Testis (tissue), 3 donors: Measurements from ENCODE around the gene ROBO1. TPM values are rescaled to one million over a fixed set of nuclear protein-coding genes. Genes with fewer than 3 reads are reported as not detected.
A peak's percentile ranks its signal among the peaks of the same experiment; 100 is the strongest.

Experiments
- DNase-seq: peaks from one replicate; pipeline ENCODE4 v3.0.0-alpha.2; 2019
- H3K27ac ChIP-seq, 2 donors: fragments of 200-600 bp; sonication (generic); one replicate each; pipeline ENCODE4 v1.5.1; 2019
- H3K27me3 ChIP-seq: fragments of 200-600 bp; sonication (generic); one replicate; pipeline ENCODE4 v1.5.1; 2019
- H3K36me3 ChIP-seq: fragments of 200-600 bp; sonication (generic); one replicate; pipeline ENCODE4 v1.5.1; 2017; ENCODE audit warnings: low read depth; ENCODE audit errors: missing control alignments
- H3K4me1 ChIP-seq: fragments of 200-600 bp; sonication (generic); one replicate; pipeline ENCODE4 v1.5.1; 2019
- H3K4me3 ChIP-seq, 2 donors: fragments of 200-600 bp; sonication (generic); one replicate each; pipeline ENCODE4 v1.5.1; 2017 to 2019
- H3K9me3 ChIP-seq: fragments of 200-600 bp; sonication (generic); one replicate; pipeline ENCODE4 v1.5.1; 2017
- POLR2A ChIP-seq: fragments of 450-650 bp; IDR thresholded peaks from one replicate; pipeline ENCODE4 v1.6.1; 2017; ENCODE audit warnings: antibody characterized with exemption, mild to moderate bottlenecking, moderate library complexity
- WGBS, 2 donors: methylation state at CpG; one replicate each; pipeline ENCODE4 v1.1.5; 2018; 5-methylcytosine and 5-hydroxymethylcytosine counted together
- intact Hi-C: fragments of 100-400 bp; cut with DNase I; formaldehyde crosslinking; loops from one replicate; pipeline ENCODE4 v1.15.1; 2023; ENCODE audit warnings: low total_unique reads
- polyA plus RNA-seq: library from polyadenylated mRNA; stranded (reverse); fragments of 350-450 nt; fragmentation: Illumina TruSeq; extraction: RNeasy Lipid Tissue Mini Kit (QIAGEN cat#74804); gene quantifications from one replicate; pipeline ENCODE4 v1.2.3, GENCODE V29; 2014; ENCODE audit warnings: low read depth, low replicate concordance; ENCODE audit not compliant: insufficient read depth
- total RNA-seq, 2 donors: library from RNA; depleted of rRNA; stranded (reverse); fragments of >200 nt; gene quantifications; one replicate each; pipeline ENCODE4 v1.2.3, GENCODE V29; 2016
- TF ChIP-seq, protein P1 (sequence below), 3 experiments: fragments of 450-650 bp in 2 of 3; fragments of 200-600 bp in 1 of 3; sonication (generic) in 1 of 3; IDR thresholded peaks; one replicate each; pipeline ENCODE4 v1.5.1; 2016 to 2019; ENCODE audit warnings: antibody characterized with exemption in 3 of 3, mild to moderate bottlenecking in 2 of 3, moderate library complexity in 1 of 3

Gene ROBO1
- total and polyA plus RNA-seq, 3 donors from 2014 or later = 39.4 to 45.1 (median 42.6) TPM

DNA sequence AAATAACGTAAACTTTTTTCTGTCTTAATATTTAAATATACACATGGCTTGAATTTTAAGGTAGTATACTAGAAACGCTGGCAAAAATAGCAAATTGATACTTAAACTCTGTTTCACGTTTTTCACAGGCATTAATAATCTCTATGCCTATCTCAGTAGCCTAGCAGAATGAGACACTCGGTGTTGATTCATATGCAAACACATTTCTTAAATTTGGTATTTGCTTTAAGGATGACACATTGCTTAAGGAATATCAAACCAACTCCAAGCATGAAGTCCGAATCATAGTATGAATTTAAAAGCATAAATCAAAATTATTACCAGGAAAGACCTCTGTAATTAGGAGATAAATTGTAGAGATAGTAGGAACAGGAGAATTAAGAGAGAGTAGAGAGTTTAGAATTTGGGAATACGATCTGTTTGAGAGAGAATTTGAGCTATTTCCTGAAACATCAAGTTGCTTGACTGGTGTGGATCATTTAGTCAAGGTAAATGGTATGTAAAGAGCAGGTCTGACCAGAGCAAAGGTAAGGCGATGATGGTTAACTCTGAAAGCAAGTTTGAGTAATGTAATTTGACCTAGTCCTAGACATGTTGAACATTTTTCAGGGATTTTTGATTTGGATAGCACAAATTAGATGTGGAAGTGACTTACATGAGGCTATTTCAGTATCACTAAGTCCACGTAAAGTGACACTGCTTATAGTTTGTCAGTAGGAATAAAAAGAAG lies 236.1 kb downstream of the ROBO1 start:
- no peak for DNase-seq
- no peak overlapping the region for H3K27ac ChIP-seq
- WGBS, 2 donors = 76 to 91% methylated on average over 8 of the region's 8 CpGs
- H3K27me3 ChIP-seq = no peaks in the 10 kb centered on the region
- no peak overlapping the region for H3K4me3 ChIP-seq
- H3K9me3 ChIP-seq = no peaks in the 10 kb centered on the region
- no peaks in the 10 kb centered on the region for H3K4me1 ChIP-seq
- H3K36me3 ChIP-seq = no peaks in the 10 kb centered on the region
- TF ChIP-seq, protein P1, sequence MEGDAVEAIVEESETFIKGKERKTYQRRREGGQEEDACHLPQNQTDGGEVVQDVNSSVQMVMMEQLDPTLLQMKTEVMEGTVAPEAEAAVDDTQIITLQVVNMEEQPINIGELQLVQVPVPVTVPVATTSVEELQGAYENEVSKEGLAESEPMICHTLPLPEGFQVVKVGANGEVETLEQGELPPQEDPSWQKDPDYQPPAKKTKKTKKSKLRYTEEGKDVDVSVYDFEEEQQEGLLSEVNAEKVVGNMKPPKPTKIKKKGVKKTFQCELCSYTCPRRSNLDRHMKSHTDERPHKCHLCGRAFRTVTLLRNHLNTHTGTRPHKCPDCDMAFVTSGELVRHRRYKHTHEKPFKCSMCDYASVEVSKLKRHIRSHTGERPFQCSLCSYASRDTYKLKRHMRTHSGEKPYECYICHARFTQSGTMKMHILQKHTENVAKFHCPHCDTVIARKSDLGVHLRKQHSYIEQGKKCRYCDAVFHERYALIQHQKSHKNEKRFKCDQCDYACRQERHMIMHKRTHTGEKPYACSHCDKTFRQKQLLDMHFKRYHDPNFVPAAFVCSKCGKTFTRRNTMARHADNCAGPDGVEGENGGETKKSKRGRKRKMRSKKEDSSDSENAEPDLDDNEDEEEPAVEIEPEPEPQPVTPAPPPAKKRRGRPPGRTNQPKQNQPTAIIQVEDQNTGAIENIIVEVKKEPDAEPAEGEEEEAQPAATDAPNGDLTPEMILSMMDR (IDR thresholded peaks at IDR 0.05) = no peak
- TF ChIP-seq POLR2A = no peak
- intact Hi-C loops = no loop called here

DNA sequence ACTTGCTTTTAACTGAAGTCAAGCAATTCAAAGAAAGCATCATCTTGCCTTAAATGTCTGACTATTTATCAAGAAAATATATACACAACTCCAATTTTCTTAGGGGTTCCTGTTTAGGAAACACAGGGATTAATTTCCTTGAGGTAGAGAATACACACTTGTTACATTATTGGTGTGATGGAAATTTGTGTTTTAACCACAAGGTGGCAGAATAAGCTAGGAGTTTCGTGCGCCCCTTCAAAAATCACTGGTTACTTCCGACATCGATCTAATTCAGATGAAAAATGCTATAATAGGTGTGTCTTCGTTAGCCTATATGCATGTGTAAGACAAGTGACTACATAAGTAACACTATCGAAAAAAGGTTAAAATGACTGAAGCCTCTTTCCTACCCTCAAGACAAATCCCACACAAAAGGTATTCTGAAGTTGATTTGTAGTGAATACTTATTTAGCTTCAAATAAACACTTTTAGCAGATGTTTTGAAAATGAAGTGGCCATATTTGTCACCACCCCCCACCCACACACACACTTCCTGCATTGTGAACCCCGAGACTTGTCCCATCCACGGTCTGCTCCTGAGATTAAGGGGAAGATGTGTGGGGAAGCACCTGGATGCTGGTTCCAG lies 246.5 kb downstream of the ROBO1 start:
- Histone ChIP-seq H3K4me3 (no peak overlapping the region), H3K4me1 (no peaks in the 10 kb centered on the region), H3K36me3 (no peaks in the 10 kb centered on the region), H3K27ac (no peak overlapping the region), H3K27me3 (no peaks in the 10 kb centered on the region), H3K9me3 (no peaks in the 10 kb centered on the region)
- 24 to 30% methylated on average over 8 of the region's 8 CpGs for WGBS, 2 donors
- intact Hi-C loops = no loop called here
- TF ChIP-seq, protein P1 (IDR thresholded peaks at IDR 0.05) = peak; percentile 50 to 66 (median 55)
- no peak for TF ChIP-seq POLR2A
- DNase-seq = no peak

- intact Hi-C loops = no loop called here
- H3K36me3 ChIP-seq = no peaks in the 10 kb centered on the region
- peak; percentile 36 for DNase-seq
- H3K4me1 ChIP-seq = no peaks in the 10 kb centered on the region
- H3K27me3 ChIP-seq = no peaks in the 10 kb centered on the region
- H3K9me3 ChIP-seq = no peaks in the 10 kb centered on the region
- 35 to 51% methylated on average over 2 of the region's 2 CpGs for WGBS, 2 donors
- H3K27ac ChIP-seq = no peak overlapping the region
- TF ChIP-seq POLR2A = no peak
- TF ChIP-seq, protein P1 (IDR thresholded peaks at IDR 0.05) = peak in 2 of 3 experiments; percentile 17 to 28
- no peak overlapping the region for H3K4me3 ChIP-seq
Observed at GRCh38 chr3:79517766-79518413, 249.9 kb downstream of the ROBO1 start.

GRCh38 chr3:79516795-79517194 lies 251.0 kb downstream of the ROBO1 start:
- Histone ChIP-seq H3K27me3 (no peaks in the 10 kb centered on the region), H3K4me1 (no peaks in the 10 kb centered on the region), H3K9me3 (no peaks in the 10 kb centered on the region), H3K27ac (no peak overlapping the region), H3K4me3 (no peak overlapping the region), H3K36me3 (no peaks in the 10 kb centered on the region)
- DNase-seq = no peak
- 92% methylated on average over 4 of the region's 4 CpGs for WGBS, 2 donors
- intact Hi-C loops = no loop called here
- no peak for TF ChIP-seq POLR2A
- TF ChIP-seq, protein P1 (IDR thresholded peaks at IDR 0.05) = no peak
